Cardiac fibroblast (primary cell): Measurements from ENCODE around the gene TBL1XR1.

Experiments used
- DNase-seq, 2 donors: peaks; one replicate each; pipeline versions ENCODE4 v3.0.0 to v3.0.0-alpha.2; 2010; ENCODE audit warnings: low read depth in 2 of 2
- H3K4me3 ChIP-seq, 2 donors: replicated peaks in 1 of 2; 1 replicate in 1 of 2; 2 replicates in 1 of 2; pipeline ENCODE4 v1.5.1; 2011; ENCODE audit warnings: low read depth in 2 of 2, low read length in 2 of 2, mild to moderate bottlenecking in 2 of 2, moderate library complexity in 1 of 2
- CTCF ChIP-seq: IDR thresholded peaks from one replicate; pipeline ENCODE4 v1.5.1; 2011; ENCODE audit warnings: low read depth, mild to moderate bottlenecking, low read length, inconsistent platforms

The TBL1XR1 gene

GRCh38 chr3:177150970-177151627 is 46.2 kb downstream of the TBL1XR1 start:
- peak; percentile 79 to 91 for DNase-seq
- TF ChIP-seq CTCF, result no peak
- no peak overlapping the region for H3K4me3 ChIP-seq

- peak in 1 of 2 donors; percentile 34 for DNase-seq
- no peak for TF ChIP-seq CTCF
- no peak overlapping the region for H3K4me3 ChIP-seq
Observed at GRCh38 chr3:177150218-177150916, 46.9 kb downstream of the TBL1XR1 start.

- peak in 1 of 2 donors; percentile 15 for DNase-seq
- no peak for TF ChIP-seq CTCF
- H3K4me3 ChIP-seq, result no peak overlapping the region
Observed at GRCh38 chr3:177149106-177149505, 48.2 kb downstream of the TBL1XR1 start.

DNA sequence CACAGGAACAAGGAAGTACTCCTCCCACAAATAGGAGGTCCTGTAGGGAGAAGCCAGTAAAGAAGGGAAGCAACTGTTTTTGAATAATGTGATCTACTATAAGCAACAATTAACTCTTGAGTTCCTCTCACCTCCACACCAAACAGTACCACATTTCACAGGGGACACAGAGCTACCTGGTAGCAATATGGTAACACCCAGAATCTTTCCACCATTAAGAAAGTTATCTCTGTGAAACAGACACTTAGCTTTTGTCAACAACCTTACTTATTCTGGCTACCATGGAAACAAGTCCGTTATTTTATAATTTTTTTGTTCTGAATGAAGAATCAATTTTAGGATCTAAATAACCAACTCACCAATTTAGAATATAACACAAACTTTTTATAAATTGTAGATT is 49.5 kb downstream of the TBL1XR1 start:
- no peak overlapping the region for H3K4me3 ChIP-seq
- TF ChIP-seq CTCF, result no peak
- DNase-seq, result no peak

DNA sequence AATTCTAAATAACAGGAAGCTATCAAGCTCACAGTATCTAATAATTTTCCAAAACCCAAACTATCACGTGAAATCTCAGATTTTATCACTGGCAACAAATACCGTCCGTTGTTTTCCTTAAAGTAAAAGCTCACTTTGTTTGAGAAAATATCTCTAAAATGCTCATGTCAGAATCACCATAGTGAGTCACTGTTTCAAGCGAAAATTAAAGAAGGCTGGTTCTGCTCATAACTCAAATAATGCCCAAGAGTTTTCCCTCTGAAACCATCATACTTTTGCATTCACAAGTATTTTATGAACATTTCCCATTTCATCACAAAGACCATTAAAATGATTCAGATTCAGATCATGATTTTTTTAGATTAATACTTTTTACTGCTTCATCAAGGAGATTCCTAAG is 50.6 kb downstream of the TBL1XR1 start:
- peak in 1 of 2 donors; percentile 60 for DNase-seq
- no peak overlapping the region for H3K4me3 ChIP-seq
- TF ChIP-seq CTCF, result no peak

- H3K4me3 ChIP-seq, result no peak overlapping the region
- no peak for DNase-seq
- no peak for TF ChIP-seq CTCF
Observed at GRCh38 chr3:177145954-177146353, 51.3 kb downstream of the TBL1XR1 start.
